Liver (tissue), 3 donors: Measurements from ENCODE around the gene PLD4.

Experiments used
- ATF3 ChIP-seq: IDR thresholded peaks from 2 replicates; pipeline ENCODE4 v1.6.1; 2016; ENCODE audit warnings: antibody characterized with exemption
- CTCF ChIP-seq: fragments of 150-350 bp; IDR thresholded peaks from 2 replicates; pipeline ENCODE4 v1.5.1; 2017; ENCODE audit warnings: improper control_type of control experiment, low read depth, low read length; ENCODE audit not compliant: missing input control
- TAF1 ChIP-seq: conservative IDR thresholded peaks from 2 replicates; pipeline ENCODE4 v1.6.1; 2016; ENCODE audit warnings: antibody characterized with exemption, mild to moderate bottlenecking
- donor health status: healthy.
- donor health status: healthy.

GRCh38 chr14:104925214-104925854 lies 655 bp downstream of the PLD4 start:
- TF ChIP-seq ATF3 (no peak), TAF1 (no peak), CTCF (no peak)
